Vagina (tissue), 2 donors: ENCODE measurements around the gene TMEM59L. TPM values are rescaled to one million over a fixed set of nuclear protein-coding genes. Genes with fewer than 3 reads are reported as not detected.

Source experiments
- DNase-seq, 2 donors: peaks; one replicate each; pipeline ENCODE4 v3.0.0-alpha.2; 2017; ENCODE audit errors: extremely low spot score in 2 of 2
- H3K27ac ChIP-seq: fragments of 200-600 bp; sonication (generic); one replicate; pipeline ENCODE4 v1.5.1; 2019
- H3K27me3 ChIP-seq: fragments of 200-600 bp; sonication (generic); one replicate; pipeline ENCODE4 v1.5.1; 2019
- H3K36me3 ChIP-seq, 2 donors: fragments of 200-600 bp; sonication (generic); one replicate each; pipeline ENCODE4 v1.5.1; 2017 to 2019
- H3K4me1 ChIP-seq: fragments of 200-600 bp; sonication (generic); one replicate; pipeline ENCODE4 v1.5.1; 2019
- H3K4me3 ChIP-seq, 2 donors: fragments of 200-600 bp; sonication (generic); 1 replicate in 1 of 2; 2 replicates in 1 of 2; pipeline ENCODE4 v1.5.1; 2016 to 2019
- H3K9me3 ChIP-seq: fragments of 200-600 bp; sonication (generic); one replicate; pipeline ENCODE4 v1.5.1; 2019
- POLR2A ChIP-seq, 2 donors: fragments of 450-650 bp; IDR thresholded peaks; one replicate each; pipeline ENCODE4 v1.6.1; 2017; ENCODE audit warnings: antibody characterized with exemption in 2 of 2, mild to moderate bottlenecking in 2 of 2, moderate library complexity in 2 of 2
- POLR2AphosphoS5 ChIP-seq, 2 donors: sonication (generic); formaldehyde crosslinking; IDR thresholded peaks; one replicate each; pipeline ENCODE4 v1.9.0; 2017; ENCODE audit warnings: antibody characterized with exemption in 2 of 2, mild to moderate bottlenecking in 2 of 2, low read depth in 1 of 2; ENCODE audit not compliant: insufficient read depth in 1 of 2
- intact Hi-C: fragments of 100-400 bp; cut with DNase I; formaldehyde crosslinking; loops from one replicate; pipeline ENCODE4 v1.15.1; 2023
- total RNA-seq: library from RNA; depleted of rRNA; stranded (reverse); fragments of >200 nt; gene quantifications from one replicate; pipeline ENCODE4 v1.2.3, GENCODE V29; 2016
- TF ChIP-seq, protein P1 (sequence below), 3 experiments: fragments of 450-650 bp in 2 of 3; fragments of 200-600 bp in 1 of 3; sonication (generic) in 1 of 3; IDR thresholded peaks; one replicate each; pipeline ENCODE4 v1.5.1; 2017 to 2019; ENCODE audit warnings: antibody characterized with exemption in 3 of 3, mild to moderate bottlenecking in 2 of 3, moderate library complexity in 2 of 3

Gene TMEM59L
- total RNA-seq, 1 donor from 2014 or later, result 4.2 TPM

DNA sequence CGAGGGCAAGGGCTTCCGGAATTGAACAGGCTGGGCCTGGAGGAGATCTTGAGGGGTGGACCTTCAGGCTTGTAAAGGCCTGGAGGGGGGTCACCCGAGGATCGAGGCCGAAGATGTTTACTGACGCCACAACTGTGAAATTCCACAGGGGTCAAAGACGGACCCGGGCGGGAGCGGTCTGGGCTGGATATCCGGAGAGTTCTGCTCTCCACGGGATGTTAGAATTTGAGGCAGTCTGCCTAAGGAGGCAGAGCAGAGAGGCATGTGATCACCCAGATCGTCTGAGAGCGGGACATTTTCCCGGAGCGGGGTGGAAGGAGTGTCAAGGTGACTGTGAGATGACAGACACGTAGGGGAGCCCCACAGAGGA lies 37.3 kb downstream of the TMEM59L start:
- TF ChIP-seq POLR2A (IDR thresholded peaks at IDR 0.05) (no peak), POLR2AphosphoS5 (IDR thresholded peaks at IDR 0.05; ENCODE audit: insufficient read depth in 1 of 2, low read depth in 1 of 2) (no peak)
- TF ChIP-seq, protein P1, sequence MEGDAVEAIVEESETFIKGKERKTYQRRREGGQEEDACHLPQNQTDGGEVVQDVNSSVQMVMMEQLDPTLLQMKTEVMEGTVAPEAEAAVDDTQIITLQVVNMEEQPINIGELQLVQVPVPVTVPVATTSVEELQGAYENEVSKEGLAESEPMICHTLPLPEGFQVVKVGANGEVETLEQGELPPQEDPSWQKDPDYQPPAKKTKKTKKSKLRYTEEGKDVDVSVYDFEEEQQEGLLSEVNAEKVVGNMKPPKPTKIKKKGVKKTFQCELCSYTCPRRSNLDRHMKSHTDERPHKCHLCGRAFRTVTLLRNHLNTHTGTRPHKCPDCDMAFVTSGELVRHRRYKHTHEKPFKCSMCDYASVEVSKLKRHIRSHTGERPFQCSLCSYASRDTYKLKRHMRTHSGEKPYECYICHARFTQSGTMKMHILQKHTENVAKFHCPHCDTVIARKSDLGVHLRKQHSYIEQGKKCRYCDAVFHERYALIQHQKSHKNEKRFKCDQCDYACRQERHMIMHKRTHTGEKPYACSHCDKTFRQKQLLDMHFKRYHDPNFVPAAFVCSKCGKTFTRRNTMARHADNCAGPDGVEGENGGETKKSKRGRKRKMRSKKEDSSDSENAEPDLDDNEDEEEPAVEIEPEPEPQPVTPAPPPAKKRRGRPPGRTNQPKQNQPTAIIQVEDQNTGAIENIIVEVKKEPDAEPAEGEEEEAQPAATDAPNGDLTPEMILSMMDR (IDR thresholded peaks at IDR 0.05), result no peak
- Histone ChIP-seq H3K9me3 (no peaks in the 10 kb centered on the region), H3K27me3 (no peaks in the 10 kb centered on the region), H3K27ac (peak overlapping the region; percentile 86), H3K36me3 (no peaks in the 10 kb centered on the region), H3K4me1 (peaks cover 39% of the 10 kb centered on the region), H3K4me3 (peak overlapping the region; percentile 17 to 37)
- intact Hi-C loops, result no loop called here
- DNase-seq, result no peak

DNA sequence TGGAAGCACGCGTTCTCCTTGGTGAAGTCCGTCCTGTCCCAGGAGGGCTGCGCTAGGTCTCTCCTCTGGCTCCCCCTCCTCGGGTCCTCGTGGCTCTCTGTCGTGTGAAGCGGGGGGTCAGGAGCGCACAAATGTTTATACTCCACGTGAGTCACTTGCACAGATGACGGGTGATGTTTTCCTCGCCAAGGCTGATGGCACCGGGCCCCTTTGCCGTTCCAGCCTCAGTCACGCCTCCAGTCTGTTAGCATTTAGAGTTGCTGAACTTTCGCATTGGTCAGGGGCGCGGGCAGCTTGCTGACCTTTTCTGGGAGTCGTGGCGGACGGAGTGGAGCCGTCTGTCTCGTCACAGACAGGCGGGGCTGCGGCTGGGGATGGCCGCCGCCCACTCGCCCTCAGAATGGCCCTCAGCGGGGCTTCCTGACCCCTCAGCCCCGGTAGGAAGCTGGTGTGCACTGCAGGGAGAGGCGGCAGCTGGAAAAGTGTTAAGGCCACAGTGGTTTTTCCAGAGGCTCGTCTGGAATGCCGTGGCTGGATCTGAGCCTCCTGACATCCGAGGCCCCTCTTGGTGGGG lies 37.9 kb downstream of the TMEM59L start:
- H3K27me3 ChIP-seq, result no peaks in the 10 kb centered on the region
- peak overlapping the region; percentile 17 to 37 for H3K4me3 ChIP-seq
- H3K36me3 ChIP-seq, result no peaks in the 10 kb centered on the region
- no peak for DNase-seq
- peaks cover 36% of the 10 kb centered on the region for H3K4me1 ChIP-seq
- intact Hi-C loops, result no loop called here
- TF ChIP-seq, protein P1 (IDR thresholded peaks at IDR 0.05), result no peak
- TF ChIP-seq POLR2A (IDR thresholded peaks at IDR 0.05) (no peak), POLR2AphosphoS5 (IDR thresholded peaks at IDR 0.05; ENCODE audit: insufficient read depth in 1 of 2, low read depth in 1 of 2) (peak; percentile 47 to 86)
- H3K9me3 ChIP-seq, result no peaks in the 10 kb centered on the region
- H3K27ac ChIP-seq, result peak overlapping the region; percentile 86

DNA sequence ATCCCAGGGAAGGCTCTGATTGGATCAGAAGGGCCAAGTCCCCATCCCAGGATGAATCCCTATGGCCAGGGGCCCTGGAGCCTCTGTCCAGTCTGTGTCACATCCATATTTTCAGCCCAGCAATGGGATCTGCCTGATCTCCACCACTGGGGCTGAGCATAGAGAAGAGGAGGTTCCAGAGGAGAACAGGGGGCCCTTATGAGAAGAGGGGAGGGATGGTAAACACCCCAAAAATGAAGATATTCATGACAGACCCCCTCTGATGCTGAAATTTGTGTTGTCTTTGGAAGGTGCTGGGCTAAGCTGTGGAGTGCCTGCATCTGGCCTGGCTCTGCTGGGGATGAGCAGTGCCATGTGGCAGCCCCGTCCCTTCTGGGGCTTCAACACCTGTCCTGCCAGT lies 38.6 kb downstream of the TMEM59L start:
- TF ChIP-seq, protein P1 (IDR thresholded peaks at IDR 0.05), result no peak
- no peak for TF ChIP-seq POLR2AphosphoS5 (IDR thresholded peaks at IDR 0.05; ENCODE audit: insufficient read depth in 1 of 2, low read depth in 1 of 2)
- no peak for TF ChIP-seq POLR2A (IDR thresholded peaks at IDR 0.05)

DNA sequence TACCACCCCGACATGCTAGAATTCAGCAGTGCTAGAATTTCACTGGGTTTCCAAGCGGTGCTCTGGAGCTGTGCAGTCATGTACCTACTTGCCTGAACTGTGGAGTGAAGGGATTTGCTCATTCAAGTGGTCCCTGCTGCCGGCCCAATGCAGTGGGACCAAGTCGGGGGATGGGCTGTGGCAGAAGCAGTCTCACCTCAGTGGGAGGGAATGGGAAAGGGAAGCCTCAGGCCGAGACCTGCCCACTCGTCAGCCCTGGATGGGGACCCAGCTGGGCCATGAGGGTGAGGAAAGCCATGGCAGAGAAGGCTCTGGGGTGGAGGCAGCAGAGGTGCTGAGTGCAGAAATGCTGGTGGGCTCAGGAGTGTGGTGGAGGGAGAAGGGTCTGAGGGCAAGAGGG lies 39.1 kb downstream of the TMEM59L start:
- peak overlapping the region; percentile 86 for H3K27ac ChIP-seq
- no peaks in the 10 kb centered on the region for H3K27me3 ChIP-seq
- no peaks in the 10 kb centered on the region for H3K9me3 ChIP-seq
- TF ChIP-seq, protein P1 (IDR thresholded peaks at IDR 0.05), result no peak
- TF ChIP-seq POLR2A (IDR thresholded peaks at IDR 0.05) (no peak), POLR2AphosphoS5 (IDR thresholded peaks at IDR 0.05; ENCODE audit: insufficient read depth in 1 of 2, low read depth in 1 of 2) (no peak)
- no peaks in the 10 kb centered on the region for H3K36me3 ChIP-seq
- intact Hi-C loops, result no loop called here
- H3K4me3 ChIP-seq, result no peak overlapping the region
- H3K4me1 ChIP-seq, result peaks cover 36% of the 10 kb centered on the region
- no peak for DNase-seq

More for the DNA sequence above, 38.6 kb downstream of the TMEM59L start:
- Histone ChIP-seq H3K9me3 (no peaks in the 10 kb centered on the region), H3K27me3 (no peaks in the 10 kb centered on the region), H3K27ac (peak overlapping the region; percentile 86), H3K4me1 (peaks cover 36% of the 10 kb centered on the region), H3K4me3 (no peak overlapping the region), H3K36me3 (no peaks in the 10 kb centered on the region)
- DNase-seq, result no peak
- intact Hi-C loops, result no loop called here

DNA sequence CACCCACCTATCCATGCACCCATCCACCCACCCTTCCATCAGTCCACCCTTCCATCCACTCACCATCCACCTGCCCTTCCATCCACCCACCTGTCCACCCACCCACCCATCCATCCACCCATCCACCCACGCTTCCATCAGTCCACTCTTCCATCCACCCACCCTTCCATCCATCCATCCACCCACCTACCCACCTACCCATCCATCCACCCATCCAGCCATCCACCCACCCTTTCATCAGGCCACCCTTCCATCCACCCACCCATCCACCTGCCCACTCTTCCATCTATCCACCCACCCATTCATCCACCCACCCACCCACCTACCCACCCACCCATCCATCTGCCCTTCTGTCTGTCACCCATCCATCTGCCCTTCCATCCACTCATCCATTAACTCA lies 41.2 kb downstream of the TMEM59L start:
- Histone ChIP-seq H3K4me1 (peaks cover 46% of the 10 kb centered on the region), H3K27ac (no peak overlapping the region), H3K4me3 (no peak overlapping the region), H3K36me3 (no peaks in the 10 kb centered on the region), H3K27me3 (no peaks in the 10 kb centered on the region), H3K9me3 (no peaks in the 10 kb centered on the region)
- intact Hi-C loops, result no loop called here
- TF ChIP-seq POLR2AphosphoS5 (IDR thresholded peaks at IDR 0.05; ENCODE audit: insufficient read depth in 1 of 2, low read depth in 1 of 2) (no peak), POLR2A (IDR thresholded peaks at IDR 0.05) (no peak)
- TF ChIP-seq, protein P1 (IDR thresholded peaks at IDR 0.05), result no peak
- DNase-seq, result no peak
